Astrocyte (in vitro differentiated cells and primary cell): Measurements from ENCODE around the gene SLIT3.

Experiments used
- EZH2 ChIP-seq: IDR thresholded peaks from 2 replicates; pipeline ENCODE4 v1.6.1; 2012; ENCODE audit warnings: mild to moderate bottlenecking, low read length, inconsistent platforms; ENCODE audit not compliant: insufficient read depth
- TF ChIP-seq, protein P1 (sequence below): IDR thresholded peaks from 2 replicates; pipeline ENCODE4 v1.5.1; 2011; ENCODE audit warnings: low read depth, mild to moderate bottlenecking, inconsistent platforms, low read length, moderate library complexity; ENCODE audit not compliant: insufficient read depth

DNA sequence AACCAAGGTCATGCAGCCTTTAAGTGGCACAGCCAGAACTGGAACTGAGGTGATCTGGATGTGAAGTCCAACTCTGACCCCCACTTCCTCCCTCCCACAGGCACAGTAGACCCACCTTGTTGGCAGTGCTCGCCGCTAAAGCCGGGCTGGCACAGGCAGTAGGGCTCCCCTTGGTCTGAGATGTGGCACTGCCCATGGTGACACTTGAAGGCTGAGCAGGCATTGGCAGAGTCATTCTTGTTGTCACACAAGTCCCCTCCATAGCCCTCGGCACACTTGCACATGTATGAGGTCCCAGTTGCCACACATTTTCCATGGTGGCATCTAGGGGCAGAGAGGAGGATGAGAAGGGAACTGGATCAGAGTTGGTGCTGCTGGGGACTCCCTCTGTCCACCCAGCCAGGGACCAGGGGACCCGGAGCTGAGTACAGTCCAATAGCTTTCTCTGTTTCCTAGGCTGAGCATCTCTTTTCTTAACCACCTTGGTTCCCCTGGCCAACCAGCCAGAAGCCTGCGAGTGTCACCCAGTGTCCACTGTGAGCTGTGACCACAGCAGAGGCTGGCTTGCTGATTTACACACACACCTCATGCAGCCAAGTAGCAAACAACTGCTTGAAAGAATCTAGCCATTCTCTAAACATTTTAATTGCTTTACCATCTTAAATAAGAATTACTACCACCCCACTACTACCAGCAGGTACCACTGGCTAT is 631.1 kb downstream of the SLIT3 start:
- TF ChIP-seq, protein P1, sequence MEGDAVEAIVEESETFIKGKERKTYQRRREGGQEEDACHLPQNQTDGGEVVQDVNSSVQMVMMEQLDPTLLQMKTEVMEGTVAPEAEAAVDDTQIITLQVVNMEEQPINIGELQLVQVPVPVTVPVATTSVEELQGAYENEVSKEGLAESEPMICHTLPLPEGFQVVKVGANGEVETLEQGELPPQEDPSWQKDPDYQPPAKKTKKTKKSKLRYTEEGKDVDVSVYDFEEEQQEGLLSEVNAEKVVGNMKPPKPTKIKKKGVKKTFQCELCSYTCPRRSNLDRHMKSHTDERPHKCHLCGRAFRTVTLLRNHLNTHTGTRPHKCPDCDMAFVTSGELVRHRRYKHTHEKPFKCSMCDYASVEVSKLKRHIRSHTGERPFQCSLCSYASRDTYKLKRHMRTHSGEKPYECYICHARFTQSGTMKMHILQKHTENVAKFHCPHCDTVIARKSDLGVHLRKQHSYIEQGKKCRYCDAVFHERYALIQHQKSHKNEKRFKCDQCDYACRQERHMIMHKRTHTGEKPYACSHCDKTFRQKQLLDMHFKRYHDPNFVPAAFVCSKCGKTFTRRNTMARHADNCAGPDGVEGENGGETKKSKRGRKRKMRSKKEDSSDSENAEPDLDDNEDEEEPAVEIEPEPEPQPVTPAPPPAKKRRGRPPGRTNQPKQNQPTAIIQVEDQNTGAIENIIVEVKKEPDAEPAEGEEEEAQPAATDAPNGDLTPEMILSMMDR: no peak
- TF ChIP-seq EZH2: no peak
